GM12875 (cell line): ENCODE measurements around the gene PEDS1.

Experiments used
- H3K4me3 ChIP-seq: one replicate; pipeline ENCODE4 v1.5.1; 2011; ENCODE audit warnings: low read depth, low read length, control low read depth
- TF ChIP-seq, protein P1 (sequence below): IDR thresholded peaks from 2 replicates; pipeline ENCODE4 v1.5.1; 2011; ENCODE audit warnings: low read depth, mild to moderate bottlenecking, control low read depth, inconsistent platforms, low read length, moderate library complexity, borderline replicate concordance; ENCODE audit not compliant: insufficient read depth

The PEDS1 gene

DNA sequence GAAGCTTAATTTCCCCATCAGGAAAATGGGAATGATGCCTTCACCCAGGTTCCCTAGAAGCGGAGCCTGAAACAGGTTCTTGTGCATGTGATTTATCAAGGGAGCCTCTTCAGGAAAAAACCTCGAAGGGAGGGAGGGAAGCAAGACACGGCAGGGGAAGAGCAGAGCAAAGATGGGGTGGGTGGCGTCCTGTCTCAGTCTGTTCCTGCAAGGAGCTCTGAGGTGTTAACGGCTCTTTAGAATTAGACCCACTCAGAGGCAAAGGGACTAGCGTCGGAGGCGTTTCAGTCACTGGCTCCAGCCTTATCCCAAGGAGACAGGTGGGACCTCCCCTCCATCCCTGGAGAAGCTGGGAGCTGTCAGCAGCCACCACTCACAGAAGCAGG is 25.0 kb downstream of the PEDS1 start:
- TF ChIP-seq, protein P1, sequence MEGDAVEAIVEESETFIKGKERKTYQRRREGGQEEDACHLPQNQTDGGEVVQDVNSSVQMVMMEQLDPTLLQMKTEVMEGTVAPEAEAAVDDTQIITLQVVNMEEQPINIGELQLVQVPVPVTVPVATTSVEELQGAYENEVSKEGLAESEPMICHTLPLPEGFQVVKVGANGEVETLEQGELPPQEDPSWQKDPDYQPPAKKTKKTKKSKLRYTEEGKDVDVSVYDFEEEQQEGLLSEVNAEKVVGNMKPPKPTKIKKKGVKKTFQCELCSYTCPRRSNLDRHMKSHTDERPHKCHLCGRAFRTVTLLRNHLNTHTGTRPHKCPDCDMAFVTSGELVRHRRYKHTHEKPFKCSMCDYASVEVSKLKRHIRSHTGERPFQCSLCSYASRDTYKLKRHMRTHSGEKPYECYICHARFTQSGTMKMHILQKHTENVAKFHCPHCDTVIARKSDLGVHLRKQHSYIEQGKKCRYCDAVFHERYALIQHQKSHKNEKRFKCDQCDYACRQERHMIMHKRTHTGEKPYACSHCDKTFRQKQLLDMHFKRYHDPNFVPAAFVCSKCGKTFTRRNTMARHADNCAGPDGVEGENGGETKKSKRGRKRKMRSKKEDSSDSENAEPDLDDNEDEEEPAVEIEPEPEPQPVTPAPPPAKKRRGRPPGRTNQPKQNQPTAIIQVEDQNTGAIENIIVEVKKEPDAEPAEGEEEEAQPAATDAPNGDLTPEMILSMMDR, result no peak
- no peak overlapping the region for H3K4me3 ChIP-seq

DNA sequence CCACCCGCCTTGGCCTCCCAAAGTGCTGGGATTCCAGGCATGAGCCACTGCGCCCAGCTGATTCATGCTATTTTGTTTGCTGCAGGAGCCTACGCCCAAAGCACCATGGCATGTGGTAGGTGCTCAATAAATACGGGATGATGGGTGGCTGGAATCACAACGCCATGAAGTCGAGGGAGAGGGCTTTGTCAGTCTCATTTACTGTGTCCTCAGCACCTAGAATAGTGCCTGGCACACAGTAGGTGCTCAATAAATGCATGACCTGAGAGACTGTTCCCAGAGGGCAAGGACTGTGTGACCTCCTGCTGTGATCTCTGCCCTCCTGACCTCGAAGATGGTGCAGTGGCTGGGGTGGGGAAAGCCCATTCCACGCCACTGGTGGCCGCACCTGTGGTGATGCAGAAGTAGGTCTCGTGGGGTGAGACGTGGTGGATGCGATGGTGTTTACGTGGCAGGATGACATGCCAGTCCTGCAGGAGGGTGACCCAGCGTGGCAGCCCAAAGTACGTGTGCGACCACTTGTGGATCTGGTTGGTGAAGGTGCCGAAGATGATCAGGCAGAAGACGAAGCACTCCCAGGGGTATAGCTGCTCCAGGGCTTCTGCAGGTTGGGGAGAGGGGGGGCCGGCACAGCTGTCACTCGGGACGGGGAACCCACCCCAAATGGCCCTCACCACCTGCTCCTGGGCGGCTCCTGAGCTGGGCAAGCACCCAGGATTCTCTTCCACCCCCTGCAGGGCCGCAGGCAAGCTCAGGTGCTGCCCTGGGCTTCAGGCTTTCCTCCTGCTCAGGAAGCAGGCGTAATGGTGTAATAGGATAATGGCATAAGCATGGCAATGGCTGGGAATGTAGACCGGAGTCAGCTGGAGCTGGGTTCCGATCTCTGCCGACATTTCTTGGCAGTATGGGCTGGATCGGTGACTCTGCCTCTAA is 25.7 kb downstream of the PEDS1 start:
- TF ChIP-seq, protein P1, result no peak
- H3K4me3 ChIP-seq, result no peak overlapping the region

DNA sequence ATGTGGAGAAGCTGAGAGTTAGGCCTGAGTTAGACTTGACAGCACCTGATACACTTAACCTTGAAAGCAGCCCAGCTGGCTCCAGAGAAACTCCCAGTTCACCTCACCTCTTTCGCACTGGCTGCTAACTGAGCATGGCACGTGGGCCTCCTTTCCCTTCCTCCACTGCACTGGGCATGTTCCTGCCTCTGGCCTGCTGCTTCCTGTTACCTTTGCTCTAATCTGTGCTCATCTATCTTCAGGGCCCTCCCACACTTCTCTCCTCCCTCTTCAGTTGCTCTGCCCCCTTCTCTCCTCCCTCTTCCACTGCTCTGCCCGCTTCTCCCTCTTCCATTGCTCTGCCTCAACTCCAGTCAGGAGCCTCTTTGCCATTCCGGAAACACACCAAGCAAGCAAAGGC is 26.9 kb downstream of the PEDS1 start:
- TF ChIP-seq, protein P1, result no peak
- H3K4me3 ChIP-seq, result no peak overlapping the region

DNA sequence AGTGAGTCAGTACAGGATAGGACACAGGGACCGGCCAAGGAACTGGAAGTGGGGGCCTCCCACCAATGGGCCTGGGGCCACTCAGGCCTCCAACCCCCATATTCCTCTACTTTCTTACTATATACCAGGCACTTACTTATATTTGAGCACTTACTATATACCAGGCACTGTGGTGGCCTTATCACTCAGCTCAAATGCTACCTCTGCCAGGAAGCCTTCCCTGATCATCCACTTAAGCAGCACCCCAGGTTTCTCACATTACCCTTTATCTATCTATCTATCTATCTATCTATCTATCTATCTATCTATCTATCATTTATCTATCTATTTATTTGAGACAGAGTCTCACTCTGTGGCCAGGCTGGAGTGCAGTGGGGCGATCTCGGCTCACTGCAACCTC is 28.2 kb downstream of the PEDS1 start:
- no peak overlapping the region for H3K4me3 ChIP-seq
- TF ChIP-seq, protein P1, result no peak

DNA sequence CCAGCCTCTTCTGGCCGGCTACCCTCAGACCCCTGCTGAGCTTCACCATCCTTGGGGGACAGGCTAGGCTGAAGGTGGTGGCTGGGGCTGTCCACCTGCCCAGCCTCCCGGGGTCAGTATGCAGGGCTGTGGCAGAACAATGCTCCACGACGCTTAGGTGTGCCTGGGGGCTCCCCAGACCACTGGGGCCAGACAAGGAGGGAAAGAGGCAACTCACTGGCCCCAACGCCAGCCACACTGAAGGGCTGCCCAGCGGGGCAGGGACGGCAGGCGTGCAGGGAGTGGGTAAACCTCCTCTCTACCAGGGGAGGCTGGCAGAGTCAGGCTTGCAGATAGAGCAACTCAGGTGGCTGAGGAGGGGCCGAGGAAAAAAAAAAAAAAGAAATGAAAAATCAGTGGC is 29.0 kb downstream of the PEDS1 start:
- no peak overlapping the region for H3K4me3 ChIP-seq
- TF ChIP-seq, protein P1, result no peak

DNA sequence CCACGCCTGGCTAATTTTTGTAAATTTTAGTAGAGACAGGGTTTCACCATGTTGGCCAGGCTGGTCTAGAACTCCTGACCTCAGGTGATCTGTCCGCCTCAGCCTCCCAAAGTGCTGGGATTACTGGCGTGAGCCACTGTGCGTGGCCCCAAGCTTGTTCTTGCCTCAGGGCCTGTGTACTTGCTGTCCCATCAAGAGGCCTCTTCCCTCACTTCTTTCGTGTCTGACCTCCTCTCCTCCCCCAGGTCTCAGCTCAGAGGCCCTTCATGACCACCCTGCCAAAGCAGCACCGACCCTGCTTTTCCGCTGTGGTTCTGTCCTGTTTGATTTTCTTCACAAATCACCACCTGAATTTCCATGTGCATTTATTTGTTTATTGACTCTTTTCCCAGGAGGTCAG is 30.1 kb downstream of the PEDS1 start:
- H3K4me3 ChIP-seq, result no peak overlapping the region
- TF ChIP-seq, protein P1, result no peak

DNA sequence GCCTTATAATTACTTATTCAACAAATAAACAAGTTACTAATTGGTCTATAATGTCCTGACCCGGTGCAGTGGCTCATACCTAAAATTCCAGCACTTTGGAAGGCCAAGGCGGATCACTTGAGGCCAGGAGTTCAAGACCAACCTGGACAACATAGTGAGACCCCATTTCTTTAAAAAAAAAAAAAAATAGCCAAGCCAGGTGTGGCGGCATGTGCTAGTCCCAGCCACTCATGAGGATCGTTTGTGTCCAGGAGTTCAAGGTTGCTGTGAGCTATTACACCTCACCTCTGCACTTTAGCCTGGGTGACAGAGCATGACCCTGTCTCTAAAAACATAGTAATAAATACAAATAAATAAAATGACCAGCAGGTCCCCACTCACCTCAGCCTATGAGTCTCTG is 30.8 kb downstream of the PEDS1 start:
- no peak overlapping the region for H3K4me3 ChIP-seq
- TF ChIP-seq, protein P1, result no peak
